ENCODE data around the gene MAT2B. TPM values are rescaled to one million over a fixed set of nuclear protein-coding genes. Genes with fewer than 3 reads are reported as not detected.

Gene MAT2B
- total and polyA plus RNA-seq, 2 of the 13 experiments (the other 11 are each of a cell fraction or from before 2014, with no cell fraction given), result 20.2 to 37.1 TPM

- TF ChIP-seq ARNTL (CRISPR knock-in tag; IDR thresholded peaks at IDR 0.05) (peak; percentile 40; the same call in 1 of the 2 replicates), FOXA1 (IDR thresholded peaks at IDR 0.05) (no peak), FOXA1 (CRISPR knock-in tag; IDR thresholded peaks at IDR 0.05) (peak; percentile 72), LRRFIP1 (CRISPR knock-in tag; conservative IDR thresholded peaks at IDR 0.05) (no peak), MAX (IDR thresholded peaks at IDR 0.05) (peak; percentile 69), ZBTB33 (CRISPR knock-in tag; IDR thresholded peaks at IDR 0.05) (no peak), ZFP82 (CRISPR knock-in tag; IDR thresholded peaks at IDR 0.05; ENCODE audit: borderline replicate concordance) (no peak), ZNF503 (CRISPR knock-in tag; IDR thresholded peaks at IDR 0.05) (0 out of 2 replicates have a peak, but pooled peaks have one; percentile 32), TIGD3 (CRISPR knock-in tag; IDR thresholded peaks at IDR 0.05; ENCODE audit: borderline replicate concordance) (no peak), SSRP1 (CRISPR knock-in tag; IDR thresholded peaks at IDR 0.05) (no peak), YEATS4 (CRISPR knock-in tag; IDR thresholded peaks at IDR 0.05; ENCODE audit: borderline replicate concordance) (peak; percentile 46; the same call in 1 of the 2 replicates), TARDBP (CRISPR knock-in tag; IDR thresholded peaks at IDR 0.05) (peak; percentile 62; the same call in 1 of the 2 replicates), IRF1 (CRISPR knock-in tag; IDR thresholded peaks at IDR 0.05; ENCODE audit: low read depth) (no peak), ZFP90 (CRISPR knock-in tag; IDR thresholded peaks at IDR 0.05; ENCODE audit: borderline replicate concordance) (no peak; the same call in 1 of the 2 replicates), ZNF703 (CRISPR knock-in tag; IDR thresholded peaks at IDR 0.05; ENCODE audit: borderline replicate concordance) (no peak), SUZ12 (IDR thresholded peaks at IDR 0.05; ENCODE audit: low read depth, low read length) (no peak), MATR3 (CRISPR knock-in tag; IDR thresholded peaks at IDR 0.05) (no peak), SIN3A (IDR thresholded peaks at IDR 0.05; ENCODE audit: borderline replicate concordance, low read depth, low read length) (no peak), GZF1 (CRISPR knock-in tag; IDR thresholded peaks at IDR 0.05) (no peak), MAFK (conservative IDR thresholded peaks at IDR 0.05 in 1 of 2, IDR thresholded peaks at IDR 0.05 in 1 of 2; ENCODE audit: low read length in 2 of 2) (no peak), ZNF44 (CRISPR knock-in tag; IDR thresholded peaks at IDR 0.05) (no peak)
These were observed 60.7 kb downstream of the MAT2B start (continued) for GRCh38 chr5:163565931-163566608.
